Osteoblast (primary cell): Measurements from ENCODE around the gene PPP6R3. TPM values are rescaled to one million over a fixed set of nuclear protein-coding genes. Genes with fewer than 3 reads are reported as not detected.

ENCODE experiments used
- DNase-seq: peaks from one replicate; pipeline ENCODE4 v3.0.0; 2011; ENCODE audit warnings: low spot score, mixed read lengths; ENCODE audit not compliant: insufficient read length; ENCODE audit errors: missing footprints
- H2AFZ ChIP-seq: 2 replicates; pipeline ENCODE4 v1.6.0; 2011; ENCODE audit warnings: mild to moderate bottlenecking, low read length
- H3K27ac ChIP-seq: 2 replicates; pipeline ENCODE4 v1.5.1; 2011; ENCODE audit warnings: mild to moderate bottlenecking, low read depth, low read length, moderate library complexity
- H3K27me3 ChIP-seq: 2 replicates; pipeline ENCODE4 v1.6.0; 2012; ENCODE audit warnings: mild to moderate bottlenecking, control low read depth, inconsistent platforms, low read length, moderate library complexity; ENCODE audit not compliant: insufficient read depth
- H3K36me3 ChIP-seq: 2 replicates; pipeline ENCODE4 v1.5.1; 2011; ENCODE audit warnings: mild to moderate bottlenecking, low read length, control low read depth, moderate library complexity; ENCODE audit not compliant: insufficient read depth
- H3K4me1 ChIP-seq: 2 replicates; pipeline ENCODE4 v1.5.1; 2011; ENCODE audit warnings: mild to moderate bottlenecking, low read length, control low read depth, moderate library complexity; ENCODE audit not compliant: insufficient read depth
- H3K4me2 ChIP-seq: 2 replicates; pipeline ENCODE4 v1.6.0; 2011; ENCODE audit warnings: mild to moderate bottlenecking, low read length; ENCODE audit not compliant: insufficient read depth
- H3K4me3 ChIP-seq: fragments of 200-600 bp; sonication (generic); 3 replicates; pipeline ENCODE4 v1.5.1; 2012; ENCODE audit warnings: mild to moderate bottlenecking, low read length, inconsistent platforms; ENCODE audit not compliant: insufficient read depth
- H3K79me2 ChIP-seq: 2 replicates; pipeline ENCODE4 v1.6.0; 2012; ENCODE audit warnings: mild to moderate bottlenecking, low read length, control low read depth, inconsistent platforms; ENCODE audit not compliant: insufficient read depth
- H3K9me3 ChIP-seq: 2 replicates; pipeline ENCODE4 v1.5.1; 2011; ENCODE audit warnings: low read depth, low read length, control low read depth
- H4K20me1 ChIP-seq: 2 replicates; pipeline ENCODE4 v1.6.0; 2012; ENCODE audit warnings: mild to moderate bottlenecking, low read length, control low read depth; ENCODE audit not compliant: insufficient read depth
- total RNA-seq: library from RNA; depleted of rRNA; stranded (reverse); fragments of >200 nt; gene quantifications from 2 replicates; pipeline ENCODE4 v1.2.3, GENCODE V29; 2012
- TF ChIP-seq, protein P1 (sequence below): IDR thresholded peaks from 2 replicates; pipeline ENCODE4 v1.5.1; 2011; ENCODE audit warnings: mild to moderate bottlenecking, low read depth, low read length, moderate library complexity; ENCODE audit errors: extremely low read depth

The PPP6R3 gene
- total RNA-seq, 1 donor, result 131 TPM

- peaks cover 96% of the 10 kb centered on the region for H3K79me2 ChIP-seq
- H3K4me3 ChIP-seq, result no peak overlapping the region
- DNase-seq, result no peak
- H3K27me3 ChIP-seq, result no peaks in the 10 kb centered on the region
- no peaks in the 10 kb centered on the region for H3K36me3 ChIP-seq
- H3K4me1 ChIP-seq, result peaks cover 37% of the 10 kb centered on the region
- TF ChIP-seq, protein P1, sequence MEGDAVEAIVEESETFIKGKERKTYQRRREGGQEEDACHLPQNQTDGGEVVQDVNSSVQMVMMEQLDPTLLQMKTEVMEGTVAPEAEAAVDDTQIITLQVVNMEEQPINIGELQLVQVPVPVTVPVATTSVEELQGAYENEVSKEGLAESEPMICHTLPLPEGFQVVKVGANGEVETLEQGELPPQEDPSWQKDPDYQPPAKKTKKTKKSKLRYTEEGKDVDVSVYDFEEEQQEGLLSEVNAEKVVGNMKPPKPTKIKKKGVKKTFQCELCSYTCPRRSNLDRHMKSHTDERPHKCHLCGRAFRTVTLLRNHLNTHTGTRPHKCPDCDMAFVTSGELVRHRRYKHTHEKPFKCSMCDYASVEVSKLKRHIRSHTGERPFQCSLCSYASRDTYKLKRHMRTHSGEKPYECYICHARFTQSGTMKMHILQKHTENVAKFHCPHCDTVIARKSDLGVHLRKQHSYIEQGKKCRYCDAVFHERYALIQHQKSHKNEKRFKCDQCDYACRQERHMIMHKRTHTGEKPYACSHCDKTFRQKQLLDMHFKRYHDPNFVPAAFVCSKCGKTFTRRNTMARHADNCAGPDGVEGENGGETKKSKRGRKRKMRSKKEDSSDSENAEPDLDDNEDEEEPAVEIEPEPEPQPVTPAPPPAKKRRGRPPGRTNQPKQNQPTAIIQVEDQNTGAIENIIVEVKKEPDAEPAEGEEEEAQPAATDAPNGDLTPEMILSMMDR, result no peak
- H3K4me2 ChIP-seq, result no peak overlapping the region
- no peak overlapping the region for H2AFZ ChIP-seq
- no peaks in the 10 kb centered on the region for H3K9me3 ChIP-seq
- peaks cover 87% of the 10 kb centered on the region for H4K20me1 ChIP-seq
- no peak overlapping the region for H3K27ac ChIP-seq
These were observed 44.0 kb downstream of the PPP6R3 start for GRCh38 chr11:68504432-68505066.

DNA sequence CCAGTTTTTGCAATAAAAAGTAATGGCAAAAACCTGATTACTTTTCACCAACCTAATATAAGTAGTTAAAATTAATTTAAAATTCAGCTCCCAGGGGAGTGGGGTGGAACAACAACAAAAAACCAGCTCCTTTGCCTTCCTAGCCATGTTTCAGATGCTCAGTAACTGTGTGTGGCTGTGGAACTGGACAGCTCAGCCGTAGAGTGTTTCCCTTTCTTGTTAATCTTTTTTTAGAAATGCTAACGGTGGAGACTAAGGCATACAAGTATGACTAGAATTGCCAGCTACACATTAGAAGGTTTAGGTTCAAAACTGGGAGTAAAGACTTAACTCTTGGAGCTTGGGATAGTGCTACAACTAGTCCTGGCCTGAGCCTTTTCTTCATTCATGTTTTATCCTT is 45.0 kb downstream of the PPP6R3 start:
- peak; percentile 72 for DNase-seq
- Histone ChIP-seq H2AFZ (no peak overlapping the region), H3K27me3 (no peaks in the 10 kb centered on the region), H3K9me3 (no peaks in the 10 kb centered on the region), H4K20me1 (peaks cover 91% of the 10 kb centered on the region), H3K4me1 (peaks cover 37% of the 10 kb centered on the region), H3K4me3 (no peak overlapping the region), H3K4me2 (peak overlapping the region; percentile 55), H3K36me3 (no peaks in the 10 kb centered on the region), H3K79me2 (peaks cover 96% of the 10 kb centered on the region), H3K27ac (peak overlapping the region; percentile 40)
- TF ChIP-seq, protein P1, result no peak

DNA sequence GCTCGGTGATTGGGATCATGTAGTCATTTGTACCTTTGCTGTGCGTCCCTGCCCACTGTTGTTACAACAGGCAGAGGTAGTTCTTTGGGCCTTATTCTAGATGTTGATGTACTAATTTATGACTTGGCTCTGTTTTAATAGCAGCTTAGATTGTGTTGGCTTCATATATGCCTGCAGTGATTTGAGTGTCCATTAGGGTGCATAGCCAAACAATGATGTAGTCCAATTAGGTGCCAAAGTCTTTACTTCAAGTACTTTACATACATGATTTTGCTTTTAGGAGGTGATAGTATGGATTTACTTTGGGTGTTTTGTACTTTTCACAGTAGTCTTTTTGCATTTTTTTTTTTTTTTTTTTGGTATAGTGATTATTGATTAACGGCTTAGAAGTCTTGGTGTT is 46.4 kb downstream of the PPP6R3 start:
- no peaks in the 10 kb centered on the region for H3K27me3 ChIP-seq
- H3K27ac ChIP-seq, result no peak overlapping the region
- H3K4me1 ChIP-seq, result peaks cover 37% of the 10 kb centered on the region
- DNase-seq, result peak; percentile 71
- H3K9me3 ChIP-seq, result no peaks in the 10 kb centered on the region
- no peak overlapping the region for H2AFZ ChIP-seq
- TF ChIP-seq, protein P1, result no peak
- peaks cover 84% of the 10 kb centered on the region for H4K20me1 ChIP-seq
- peaks cover 96% of the 10 kb centered on the region for H3K79me2 ChIP-seq
- H3K4me3 ChIP-seq, result no peak overlapping the region
- H3K4me2 ChIP-seq, result no peak overlapping the region
- no peaks in the 10 kb centered on the region for H3K36me3 ChIP-seq

DNA sequence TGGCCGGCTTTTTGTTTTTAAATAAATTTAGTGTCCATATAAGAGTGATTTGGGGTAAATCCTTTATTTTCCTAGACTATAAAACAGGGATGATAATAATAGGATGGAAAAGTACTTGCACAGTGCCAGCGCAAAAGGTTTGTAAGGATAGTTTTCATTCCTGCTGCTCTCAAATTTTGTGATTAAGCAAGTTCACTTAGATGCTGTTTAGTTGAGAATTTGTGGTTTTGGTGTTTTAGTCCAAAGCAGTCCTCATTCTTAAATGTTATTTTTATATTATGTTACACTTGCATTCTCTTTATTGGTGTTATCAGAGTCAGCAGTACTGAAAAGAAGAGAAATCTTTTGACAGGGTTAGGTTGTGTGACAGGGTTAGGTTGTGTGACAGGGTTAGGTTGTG is 47.9 kb downstream of the PPP6R3 start:
- Histone ChIP-seq H3K27me3 (no peaks in the 10 kb centered on the region), H3K4me1 (peaks cover 37% of the 10 kb centered on the region), H3K27ac (peak overlapping the region; percentile 53), H2AFZ (no peak overlapping the region), H3K4me3 (no peak overlapping the region), H3K36me3 (no peaks in the 10 kb centered on the region), H4K20me1 (peaks cover 82% of the 10 kb centered on the region), H3K79me2 (peaks cover 96% of the 10 kb centered on the region), H3K4me2 (peak overlapping the region; percentile 58), H3K9me3 (no peaks in the 10 kb centered on the region)
- TF ChIP-seq, protein P1, result no peak
- peak; percentile 51 for DNase-seq
